ENCODE results near the gene NXPE2. TPM values are rescaled to one million over a fixed set of nuclear protein-coding genes. Genes with fewer than 3 reads are reported as not detected.
"Not testable (repeated sequence)": the region's sequence is repeated elsewhere in the genome, so short reads cannot be mapped to it uniquely, and the experiment has no call there.

The NXPE2 gene
- polyA plus RNA-seq (2012; ENCODE audit: missing spikeins): not detected

DNA sequence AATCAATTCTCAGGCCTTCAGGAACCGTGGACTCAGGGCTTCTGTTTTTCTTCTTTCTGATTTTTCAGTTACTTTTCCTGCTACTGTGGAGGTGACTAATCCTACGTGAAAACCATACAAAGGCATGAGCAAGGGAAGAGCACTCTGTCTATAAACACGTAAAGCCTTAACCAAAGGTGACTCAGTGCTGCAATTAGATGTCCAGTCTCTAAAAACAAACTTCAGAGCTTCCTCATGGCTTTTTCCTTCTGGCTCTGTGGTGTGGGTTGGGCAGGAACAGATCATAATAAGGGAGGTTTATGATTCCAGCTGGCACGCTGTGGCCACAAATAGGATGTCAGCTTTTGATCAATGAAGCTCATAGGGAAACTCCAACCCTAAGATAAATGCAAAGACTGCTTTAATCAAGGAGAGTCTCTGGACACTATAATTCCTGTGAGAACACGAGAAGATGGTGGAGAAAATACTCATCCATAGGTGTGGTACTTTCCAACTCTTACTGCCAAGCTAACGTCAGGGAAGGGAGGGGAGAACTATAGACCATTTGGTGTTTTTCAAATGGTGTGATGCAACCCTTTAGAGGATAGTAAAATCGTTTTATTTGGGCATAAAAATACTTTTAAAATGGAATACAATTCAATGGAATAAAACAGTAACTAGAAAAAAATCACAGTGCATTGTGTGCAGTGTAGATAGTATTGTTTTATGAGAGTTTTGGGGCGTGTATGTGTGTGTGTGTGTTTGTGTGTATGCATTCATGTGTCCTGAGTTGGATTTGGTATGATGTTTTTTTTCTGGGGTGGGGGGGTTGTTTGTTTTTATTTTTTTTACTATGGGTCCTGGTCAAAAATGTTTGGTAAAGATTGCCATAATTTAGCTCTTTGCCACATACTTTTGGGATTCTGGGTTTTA, at the start of gene NXPE2:
Gene NXPE2, plus strand, starts transcription at position 403 of the 912 bp plus-strand sequence. Its CDS starts 49 bp downstream, at position 452.
- TF ChIP-seq TAF1 (IDR thresholded peaks at IDR 0.05; ENCODE audit: borderline replicate concordance, low read depth, low read length): no peak
- no peak for TF ChIP-seq POLR2AphosphoS5 (IDR thresholded peaks at IDR 0.05; ENCODE audit: low read depth, low read length)
- FAIRE-seq (no peak), DNase-seq (ENCODE audit: insufficient read length) (no peak)

GRCh38 chr11:114631445-114631965, 46.8 kb upstream of the NXPE2 start:
- DNase-seq (ENCODE audit: insufficient read length): not testable (repeated sequence)
- FAIRE-seq: peak; percentile 81

- not testable (repeated sequence) for DNase-seq (ENCODE audit: insufficient read length); FAIRE-seq
Observed at GRCh38 chr11:114639440-114639839, 38.9 kb upstream of the NXPE2 start.

- FAIRE-seq (no peak), DNase-seq (ENCODE audit: insufficient read length) (no peak)
- TF ChIP-seq POLR2AphosphoS5 (IDR thresholded peaks at IDR 0.05; ENCODE audit: low read depth, low read length) (no peak), TAF1 (IDR thresholded peaks at IDR 0.05; ENCODE audit: borderline replicate concordance, low read depth, low read length) (no peak), POLR2A (IDR thresholded peaks at IDR 0.05; ENCODE audit: low read depth, low read length) (no peak)
Observed at GRCh38 chr11:114650661-114651060, 27.7 kb upstream of the NXPE2 start.

GRCh38 chr11:114651145-114651718, 27.1 kb upstream of the NXPE2 start:
- DNase-seq (ENCODE audit: insufficient read length): no peak
- FAIRE-seq: no peak
- TF ChIP-seq POLR2A (IDR thresholded peaks at IDR 0.05; ENCODE audit: low read depth, low read length) (no peak), TAF1 (IDR thresholded peaks at IDR 0.05; ENCODE audit: borderline replicate concordance, low read depth, low read length) (no peak), POLR2AphosphoS5 (IDR thresholded peaks at IDR 0.05; ENCODE audit: low read depth, low read length) (no peak)

DNA sequence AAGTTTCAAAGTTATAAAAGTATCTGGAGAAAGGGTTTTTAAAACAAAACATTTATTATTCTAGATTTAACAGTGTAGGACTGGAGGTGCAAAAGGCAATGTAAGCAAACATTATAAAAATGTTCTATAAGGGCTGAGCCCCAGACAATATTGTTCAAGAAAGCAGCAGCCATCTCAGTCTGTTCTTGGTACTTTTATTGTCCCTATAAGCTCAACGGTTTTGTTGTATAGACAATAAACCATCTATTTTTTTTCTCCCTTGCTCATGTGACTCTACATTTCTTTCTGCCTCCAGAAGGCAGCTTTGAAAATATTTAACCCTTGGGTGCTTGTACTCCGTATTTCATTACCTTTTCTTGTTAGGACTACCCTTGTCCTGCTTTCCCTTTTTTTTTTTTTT, 25.2 kb upstream of the NXPE2 start:
- no peak for DNase-seq (ENCODE audit: insufficient read length)
- no peak for TF ChIP-seq POLR2AphosphoS5 (IDR thresholded peaks at IDR 0.05; ENCODE audit: low read depth, low read length)
- TF ChIP-seq POLR2A (IDR thresholded peaks at IDR 0.05; ENCODE audit: low read depth, low read length): no peak
- no peak for TF ChIP-seq TAF1 (IDR thresholded peaks at IDR 0.05; ENCODE audit: borderline replicate concordance, low read depth, low read length)
- FAIRE-seq: no peak

DNA sequence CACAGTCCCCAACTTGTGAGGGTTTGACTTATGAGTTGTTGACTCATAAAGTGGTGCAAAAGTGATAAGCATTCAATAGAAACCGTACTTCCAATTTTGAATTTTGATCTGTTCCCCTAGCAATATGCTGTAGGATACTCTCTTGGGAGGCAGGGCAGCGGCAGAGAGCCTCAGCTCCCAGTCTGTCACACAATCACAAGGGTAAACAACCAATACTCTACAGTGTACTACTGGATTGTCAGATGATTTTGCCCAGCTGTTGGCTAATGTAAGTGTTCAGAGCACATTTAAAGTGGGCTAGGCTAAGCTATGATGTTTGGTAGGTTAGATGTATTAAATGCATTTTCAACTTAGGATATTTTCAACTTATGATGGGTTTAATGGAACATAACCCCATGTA, 13.7 kb upstream of the NXPE2 start:
- no peak for DNase-seq (ENCODE audit: insufficient read length)
- FAIRE-seq: no peak
- TF ChIP-seq TAF1 (IDR thresholded peaks at IDR 0.05; ENCODE audit: borderline replicate concordance, low read depth, low read length) (no peak), POLR2A (IDR thresholded peaks at IDR 0.05; ENCODE audit: low read depth, low read length) (no peak), POLR2AphosphoS5 (IDR thresholded peaks at IDR 0.05; ENCODE audit: low read depth, low read length) (no peak)

DNA sequence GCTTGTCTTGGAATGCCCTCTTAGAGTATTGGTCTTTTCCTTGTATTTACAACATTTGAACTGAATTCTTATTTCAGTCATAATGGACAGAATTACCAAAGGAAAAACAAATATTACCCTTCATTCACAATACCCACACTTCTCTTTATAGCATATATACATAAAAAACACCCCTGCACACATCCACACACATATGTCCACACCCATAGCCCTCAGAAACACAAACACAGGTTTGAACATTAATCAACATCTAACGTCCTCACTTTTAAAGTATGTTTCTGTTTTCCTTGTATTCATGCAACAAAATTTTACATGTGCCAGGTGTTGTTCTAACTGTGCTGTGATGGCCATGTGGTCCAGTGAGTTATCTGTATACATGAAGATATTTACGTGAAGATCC, 11.6 kb upstream of the NXPE2 start:
- TF ChIP-seq POLR2A (IDR thresholded peaks at IDR 0.05; ENCODE audit: low read depth, low read length) (no peak), POLR2AphosphoS5 (IDR thresholded peaks at IDR 0.05; ENCODE audit: low read depth, low read length) (no peak), TAF1 (IDR thresholded peaks at IDR 0.05; ENCODE audit: borderline replicate concordance, low read depth, low read length) (no peak)
- peak; percentile 53 for FAIRE-seq
- DNase-seq (ENCODE audit: insufficient read length): no peak

GRCh38 chr11:114668109-114668508, 10.2 kb upstream of the NXPE2 start:
- TF ChIP-seq POLR2A (IDR thresholded peaks at IDR 0.05; ENCODE audit: low read depth, low read length): no peak
- TF ChIP-seq TAF1 (IDR thresholded peaks at IDR 0.05; ENCODE audit: borderline replicate concordance, low read depth, low read length): no peak
- no peak for TF ChIP-seq POLR2AphosphoS5 (IDR thresholded peaks at IDR 0.05; ENCODE audit: low read depth, low read length)
- DNase-seq (ENCODE audit: insufficient read length) (no peak), FAIRE-seq (no peak)

- FAIRE-seq: no peak
- TF ChIP-seq POLR2A (IDR thresholded peaks at IDR 0.05; ENCODE audit: low read depth, low read length) (no peak), POLR2AphosphoS5 (IDR thresholded peaks at IDR 0.05; ENCODE audit: low read depth, low read length) (no peak), TAF1 (IDR thresholded peaks at IDR 0.05; ENCODE audit: borderline replicate concordance, low read depth, low read length) (no peak)
- DNase-seq (ENCODE audit: insufficient read length): no peak
Observed at GRCh38 chr11:114673661-114674060, 4.7 kb upstream of the NXPE2 start.

DNA sequence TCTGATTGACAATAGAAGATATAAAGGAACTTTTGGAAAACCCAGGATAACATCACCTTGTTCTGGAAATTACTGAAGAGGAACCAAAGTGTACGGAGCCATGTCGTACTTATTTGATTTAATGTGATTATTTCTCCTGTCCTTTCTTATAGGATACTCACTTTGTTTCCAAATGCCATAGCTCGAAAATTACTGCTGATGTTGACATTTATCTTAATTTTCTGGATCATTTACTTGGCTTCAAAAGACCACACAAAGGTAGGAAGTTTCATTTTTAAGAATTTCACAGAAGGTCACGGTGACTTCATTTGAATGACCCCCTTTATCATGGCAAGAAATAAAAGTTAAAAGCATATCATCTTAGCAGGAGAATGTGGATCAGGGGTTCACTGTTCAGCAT, 1.2 kb downstream of the NXPE2 start:
- FAIRE-seq: no peak
- TF ChIP-seq POLR2AphosphoS5 (IDR thresholded peaks at IDR 0.05; ENCODE audit: low read depth, low read length) (no peak), POLR2A (IDR thresholded peaks at IDR 0.05; ENCODE audit: low read depth, low read length) (no peak), TAF1 (IDR thresholded peaks at IDR 0.05; ENCODE audit: borderline replicate concordance, low read depth, low read length) (no peak)
- no peak for DNase-seq (ENCODE audit: insufficient read length)

GRCh38 chr11:114683007-114683406, 4.7 kb downstream of the NXPE2 start:
- FAIRE-seq: no peak
- DNase-seq (ENCODE audit: insufficient read length): no peak
- TF ChIP-seq POLR2A (IDR thresholded peaks at IDR 0.05; ENCODE audit: low read depth, low read length) (no peak), TAF1 (IDR thresholded peaks at IDR 0.05; ENCODE audit: borderline replicate concordance, low read depth, low read length) (no peak), POLR2AphosphoS5 (IDR thresholded peaks at IDR 0.05; ENCODE audit: low read depth, low read length) (no peak)
